D721Med (cell line): ENCODE data around the gene SRPK2.

Source experiments
- DNase-seq: peaks from one replicate; pipeline ENCODE4 v3.0.0; 2011; ENCODE audit warnings: low spot score; ENCODE audit not compliant: insufficient read length
- FAIRE-seq: peaks from 2 replicates; lab custom pipeline; 2011; peaks lifted over from hg19 to GRCh38; lab: Jason Lieb, UNC
- TF ChIP-seq, protein P1 (sequence below): IDR thresholded peaks from 2 replicates; pipeline ENCODE4 v1.5.1; 2012; ENCODE audit warnings: mild to moderate bottlenecking, control low read depth; ENCODE audit not compliant: insufficient read depth; ENCODE audit errors: missing control alignments

The SRPK2 gene

GRCh38 chr7:105389088-105389650, 448 bp upstream of the SRPK2 start:
- no peak for DNase-seq
- TF ChIP-seq, protein P1, sequence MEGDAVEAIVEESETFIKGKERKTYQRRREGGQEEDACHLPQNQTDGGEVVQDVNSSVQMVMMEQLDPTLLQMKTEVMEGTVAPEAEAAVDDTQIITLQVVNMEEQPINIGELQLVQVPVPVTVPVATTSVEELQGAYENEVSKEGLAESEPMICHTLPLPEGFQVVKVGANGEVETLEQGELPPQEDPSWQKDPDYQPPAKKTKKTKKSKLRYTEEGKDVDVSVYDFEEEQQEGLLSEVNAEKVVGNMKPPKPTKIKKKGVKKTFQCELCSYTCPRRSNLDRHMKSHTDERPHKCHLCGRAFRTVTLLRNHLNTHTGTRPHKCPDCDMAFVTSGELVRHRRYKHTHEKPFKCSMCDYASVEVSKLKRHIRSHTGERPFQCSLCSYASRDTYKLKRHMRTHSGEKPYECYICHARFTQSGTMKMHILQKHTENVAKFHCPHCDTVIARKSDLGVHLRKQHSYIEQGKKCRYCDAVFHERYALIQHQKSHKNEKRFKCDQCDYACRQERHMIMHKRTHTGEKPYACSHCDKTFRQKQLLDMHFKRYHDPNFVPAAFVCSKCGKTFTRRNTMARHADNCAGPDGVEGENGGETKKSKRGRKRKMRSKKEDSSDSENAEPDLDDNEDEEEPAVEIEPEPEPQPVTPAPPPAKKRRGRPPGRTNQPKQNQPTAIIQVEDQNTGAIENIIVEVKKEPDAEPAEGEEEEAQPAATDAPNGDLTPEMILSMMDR = no peak
- FAIRE-seq = no peak

DNA sequence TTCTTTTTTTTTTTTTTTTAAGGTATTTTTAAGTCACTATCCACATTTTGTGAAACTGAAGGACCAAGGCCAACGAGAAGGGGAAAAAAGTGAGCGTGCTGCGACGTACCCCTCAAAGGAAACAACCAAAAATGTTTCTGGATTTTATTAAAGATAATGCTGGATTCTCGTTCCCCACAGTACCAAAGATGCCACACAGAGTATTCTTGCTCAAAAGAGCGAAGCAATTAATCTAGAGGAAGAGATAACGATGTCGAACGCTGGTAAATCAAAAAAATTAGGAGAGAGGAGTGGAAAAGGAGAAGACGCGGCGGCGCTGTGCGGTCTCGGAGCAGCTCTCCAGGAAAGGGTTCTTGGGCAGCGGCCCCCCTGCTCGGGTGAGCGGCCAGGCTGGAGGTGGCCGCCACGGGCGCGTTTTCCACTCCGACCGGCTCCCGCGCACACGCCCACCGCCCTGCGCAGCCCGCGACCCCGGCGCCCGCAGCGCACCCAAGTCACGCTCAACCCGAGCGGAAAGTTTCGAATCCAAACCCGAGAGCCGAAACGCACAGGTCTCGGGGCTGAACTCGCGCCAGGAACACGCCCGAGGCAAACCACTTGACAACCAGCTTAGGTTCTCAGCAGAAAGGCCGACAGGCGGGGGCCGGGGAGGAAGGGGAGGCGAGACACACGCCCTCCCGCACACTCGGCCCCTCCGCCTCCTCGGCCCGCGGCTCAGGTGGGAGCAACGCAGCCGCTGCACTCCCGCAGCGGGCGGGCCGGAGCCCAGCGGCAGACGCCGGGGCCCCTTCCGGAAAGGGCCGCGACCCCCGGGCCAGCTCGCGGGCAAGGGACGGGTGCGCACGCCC, 989 bp downstream of the SRPK2 start:
- DNase-seq (peak; percentile 42), FAIRE-seq (no peak)
- TF ChIP-seq, protein P1 = peak; percentile 3

GRCh38 chr7:105377903-105378302, 10.8 kb downstream of the SRPK2 start:
- FAIRE-seq (no peak), DNase-seq (no peak)
- TF ChIP-seq, protein P1 = no peak

- no peak for FAIRE-seq
- TF ChIP-seq, protein P1 = no peak
Measured at GRCh38 chr7:105376908-105377533, 11.7 kb downstream of the SRPK2 start.

DNA sequence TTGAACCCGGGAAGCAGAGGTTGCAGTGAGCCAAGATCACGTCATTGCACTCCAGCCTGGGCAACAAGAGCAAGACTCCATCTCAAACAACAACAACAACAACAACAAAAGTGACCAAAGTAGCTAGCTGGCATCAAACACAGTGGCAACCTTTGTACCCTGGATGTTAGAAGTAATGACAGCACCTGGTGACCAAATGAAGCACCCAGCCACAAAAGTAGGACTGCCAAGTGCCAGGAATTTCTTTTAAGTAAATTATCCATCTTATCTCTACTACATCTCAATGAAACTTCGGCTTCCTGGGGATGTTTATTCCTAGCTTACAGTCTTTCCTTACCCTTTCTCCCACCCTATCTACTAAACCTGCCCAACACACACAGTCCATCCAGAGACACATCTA, 18.8 kb downstream of the SRPK2 start:
- TF ChIP-seq, protein P1 = no peak
- DNase-seq (no peak), FAIRE-seq (no peak)

More at GRCh38 chr7:105376908-105377533, 11.7 kb downstream of the SRPK2 start:
- no peak for DNase-seq

DNA sequence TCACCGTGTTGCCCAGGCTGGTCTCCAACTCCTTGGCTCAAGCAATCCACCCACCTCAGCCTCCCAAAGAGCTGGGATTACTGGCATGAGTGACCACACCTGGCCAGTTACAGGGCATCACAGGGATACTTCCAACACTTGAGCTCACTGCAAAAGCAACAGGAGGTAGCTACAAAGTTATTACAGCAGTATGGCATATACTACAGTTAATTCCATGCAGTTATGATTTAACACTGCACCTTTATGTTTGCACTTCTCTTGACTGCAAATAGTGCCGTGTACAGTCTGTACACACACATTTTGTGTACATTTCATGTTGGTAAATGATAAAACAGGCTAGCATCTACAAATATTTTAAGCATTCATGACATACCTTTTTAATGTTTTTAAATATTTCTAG, 21.3 kb downstream of the SRPK2 start:
- FAIRE-seq = no peak
- TF ChIP-seq, protein P1 = no peak
- DNase-seq = no peak
